ENCODE measurements around the gene PPARD. TPM values are rescaled to one million over a fixed set of nuclear protein-coding genes. Genes with fewer than 3 reads are reported as not detected.

Gene PPARD
- total RNA-seq, 1 donor from 2014 or later = 33.8 TPM

GRCh38 chr6:35317483-35318195 is 24.7 kb upstream of the PPARD start:
- peaks cover 14% of the 10 kb centered on the region for H3K4me1 Mint-ChIP-seq (ENCODE audit: unreplicated experiment)

GRCh38 chr6:35318196-35319171 is 23.9 kb upstream of the PPARD start:
- peak overlapping the region; percentile 93 for H3K4me3 Mint-ChIP-seq (ENCODE audit: unreplicated experiment)
- peak; percentile 25 for TF ChIP-seq CTCF (IDR thresholded peaks at IDR 0.05)
- H3K9me3 Mint-ChIP-seq (ENCODE audit: unreplicated experiment) = peaks cover 5% of the 10 kb centered on the region
- no peaks in the 10 kb centered on the region for H3K36me3 Mint-ChIP-seq (ENCODE audit: unreplicated experiment)
- DNase-seq (ENCODE audit: extremely low spot score, unreplicated experiment) = peak; percentile 94
- peaks cover 14% of the 10 kb centered on the region for H3K4me1 Mint-ChIP-seq (ENCODE audit: unreplicated experiment)
- peak overlapping the region; percentile 83 for H3K27ac Mint-ChIP-seq (ENCODE audit: unreplicated experiment)
- peaks cover 27% of the 10 kb centered on the region for H3K27me3 Mint-ChIP-seq (ENCODE audit: unreplicated experiment)

More at GRCh38 chr6:35317483-35318195, 24.7 kb upstream of the PPARD start:
- no peak for DNase-seq (ENCODE audit: extremely low spot score, unreplicated experiment)
- no peak for TF ChIP-seq CTCF (IDR thresholded peaks at IDR 0.05)
- Mint-ChIP-seq H3K36me3 (ENCODE audit: unreplicated experiment) (no peaks in the 10 kb centered on the region), H3K27me3 (ENCODE audit: unreplicated experiment) (peaks cover 27% of the 10 kb centered on the region), H3K4me3 (ENCODE audit: unreplicated experiment) (peak overlapping the region; percentile 93), H3K27ac (ENCODE audit: unreplicated experiment) (no peak overlapping the region), H3K9me3 (ENCODE audit: unreplicated experiment) (peaks cover 5% of the 10 kb centered on the region)

GRCh38 chr6:35319346-35320030 is 22.9 kb upstream of the PPARD start:
- peaks cover 22% of the 10 kb centered on the region for H3K27me3 Mint-ChIP-seq (ENCODE audit: unreplicated experiment)
- no peak overlapping the region for H3K4me3 Mint-ChIP-seq (ENCODE audit: unreplicated experiment)
- no peaks in the 10 kb centered on the region for H3K36me3 Mint-ChIP-seq (ENCODE audit: unreplicated experiment)
- H3K27ac Mint-ChIP-seq (ENCODE audit: unreplicated experiment) = no peak overlapping the region
- H3K9me3 Mint-ChIP-seq (ENCODE audit: unreplicated experiment) = peaks cover 5% of the 10 kb centered on the region
- no peak for TF ChIP-seq CTCF (IDR thresholded peaks at IDR 0.05)
- DNase-seq (ENCODE audit: extremely low spot score, unreplicated experiment) = no peak
- peaks cover 14% of the 10 kb centered on the region for H3K4me1 Mint-ChIP-seq (ENCODE audit: unreplicated experiment)

DNA sequence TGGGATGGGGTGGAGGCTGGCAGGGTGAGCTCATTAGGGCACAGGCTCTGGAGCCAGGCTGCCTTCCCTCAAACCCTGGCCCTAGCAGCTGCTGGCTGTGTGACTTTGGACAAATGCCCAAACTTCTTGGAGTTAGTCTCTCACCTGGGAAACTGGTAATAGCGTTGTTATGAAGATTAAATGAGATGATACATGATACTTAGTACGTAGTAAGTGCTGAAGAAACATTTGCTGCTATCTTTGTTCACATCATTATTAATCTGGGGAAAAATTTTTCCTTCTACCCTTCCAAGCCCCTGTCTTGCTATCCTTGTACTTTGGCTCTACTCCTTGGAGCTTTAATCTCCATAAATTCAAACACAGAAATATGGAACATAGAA is 22.3 kb upstream of the PPARD start:
- Mint-ChIP-seq H3K27ac (ENCODE audit: unreplicated experiment) (no peak overlapping the region), H3K36me3 (ENCODE audit: unreplicated experiment) (no peaks in the 10 kb centered on the region), H3K27me3 (ENCODE audit: unreplicated experiment) (peaks cover 18% of the 10 kb centered on the region), H3K9me3 (ENCODE audit: unreplicated experiment) (peaks cover 5% of the 10 kb centered on the region), H3K4me1 (ENCODE audit: unreplicated experiment) (peaks cover 14% of the 10 kb centered on the region), H3K4me3 (ENCODE audit: unreplicated experiment) (no peak overlapping the region)
- no peak for DNase-seq (ENCODE audit: extremely low spot score, unreplicated experiment)
- TF ChIP-seq CTCF (IDR thresholded peaks at IDR 0.05) = no peak
